GM21526 (cell line): Measurements from ENCODE around the gene C2CD2.

Experiments
- ATAC-seq: cut with Tn5 transposase; IDR thresholded peaks from one replicate; pipeline ENCODE4 v1.9.1; 2021; ENCODE audit warnings: moderate library complexity; ENCODE audit not compliant: unreplicated experiment, low FRiP score

The C2CD2 gene

GRCh38 chr21:41939391-41939790 lies 14.4 kb downstream of the C2CD2 start:
- ATAC-seq = no peak

- ATAC-seq = no peak
Measured at GRCh38 chr21:41933313-41934079, 20.3 kb downstream of the C2CD2 start.

GRCh38 chr21:41932576-41933312 lies 21.1 kb downstream of the C2CD2 start:
- ATAC-seq = no peak

GRCh38 chr21:41932191-41932575 lies 21.6 kb downstream of the C2CD2 start:
- ATAC-seq = no peak

GRCh38 chr21:41931041-41931451 lies 22.8 kb downstream of the C2CD2 start:
- ATAC-seq = no peak

GRCh38 chr21:41929248-41929647 lies 24.6 kb downstream of the C2CD2 start:
- ATAC-seq = no peak

GRCh38 chr21:41928621-41929220 lies 25.1 kb downstream of the C2CD2 start:
- ATAC-seq = no peak

- no peak for ATAC-seq
Measured at GRCh38 chr21:41927727-41928409, 25.9 kb downstream of the C2CD2 start.

GRCh38 chr21:41926807-41927171 lies 27.0 kb downstream of the C2CD2 start:
- no peak for ATAC-seq

GRCh38 chr21:41926117-41926806 lies 27.6 kb downstream of the C2CD2 start:
- peak; percentile 63 for ATAC-seq

GRCh38 chr21:41925767-41926116 lies 28.1 kb downstream of the C2CD2 start:
- no peak for ATAC-seq

GRCh38 chr21:41924368-41924754 lies 29.5 kb downstream of the C2CD2 start:
- ATAC-seq = no peak

GRCh38 chr21:41923631-41924367 lies 30.0 kb downstream of the C2CD2 start:
- ATAC-seq = no peak

- ATAC-seq = no peak
Measured at GRCh38 chr21:41923186-41923585, 30.6 kb downstream of the C2CD2 start.

- ATAC-seq = no peak
Measured at GRCh38 chr21:41921021-41921420, 32.8 kb downstream of the C2CD2 start.

GRCh38 chr21:41920476-41920875 lies 33.3 kb downstream of the C2CD2 start:
- ATAC-seq = no peak

GRCh38 chr21:41919666-41920398 lies 34.0 kb downstream of the C2CD2 start:
- no peak for ATAC-seq

- ATAC-seq = no peak
Measured at GRCh38 chr21:41918561-41919358, 35.1 kb downstream of the C2CD2 start.
